GM13977 (cell line): ENCODE results near the gene TGM1.

Experiments used
- DNase-seq: peaks from one replicate; pipeline ENCODE4 v3.0.0; 2012; ENCODE audit warnings: low spot score
- CTCF ChIP-seq: IDR thresholded peaks from 2 replicates; pipeline ENCODE4 v1.5.1; 2012; ENCODE audit warnings: mild to moderate bottlenecking, control low read depth; ENCODE audit not compliant: insufficient read depth; ENCODE audit errors: extremely low read depth, missing control alignments
- in situ Hi-C: fragments of 300-500 bp; cut with MboI; formaldehyde crosslinking; loops from one replicate; pipeline ENCODE4 v1.12.0; 2022; ENCODE audit warnings: low sequenced_read_pairs, low pct_unique_long_range_greater_than_20kb, mixed read lengths, inconsistent platforms; ENCODE audit not compliant: unreplicated experiment

Gene TGM1

DNA sequence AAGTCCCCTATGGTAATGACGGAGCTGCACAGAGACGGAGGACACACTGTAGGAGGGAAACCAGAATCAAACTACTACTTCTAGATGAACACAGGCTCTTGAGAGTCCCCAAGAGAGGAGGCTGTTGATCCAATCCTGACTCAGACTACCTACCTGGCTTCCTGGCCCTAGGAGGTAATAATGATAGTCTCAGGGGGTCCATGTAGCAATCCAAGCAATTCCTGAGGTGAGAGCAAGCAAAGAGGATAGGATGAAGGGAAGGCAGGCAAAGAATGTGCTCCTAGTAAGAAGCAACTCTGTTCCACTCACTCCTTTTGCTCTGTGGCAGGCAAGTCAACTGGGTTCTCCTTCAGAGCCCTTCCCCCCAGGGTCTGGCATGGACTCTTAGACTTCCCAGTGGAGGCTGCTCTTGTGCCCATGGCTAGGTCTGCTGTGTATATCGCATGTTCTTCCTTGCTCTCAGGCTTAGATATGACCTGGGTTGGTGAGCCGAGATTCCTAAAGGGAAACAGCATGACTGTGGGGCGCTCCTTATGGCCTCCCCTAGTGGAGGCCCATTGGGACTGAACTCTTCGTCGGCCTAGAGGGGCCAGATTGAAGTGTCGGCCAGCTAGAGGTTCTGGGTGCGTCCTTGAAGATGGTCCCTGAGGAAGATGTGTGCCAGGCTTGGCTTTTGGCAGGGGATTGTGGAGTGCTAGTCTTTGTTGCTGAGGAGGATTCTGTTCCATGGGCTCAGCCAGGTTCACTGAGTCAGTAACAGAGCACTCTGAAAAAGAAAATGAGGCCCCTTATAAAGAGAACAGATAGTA is 22.7 kb downstream of the TGM1 start:
- TF ChIP-seq CTCF, result no peak
- in situ Hi-C loops, result loop anchor here (5.0 kb wide), 1 partner anchor 57 kb away; the partner anchor contains the start of genes DHRS1 and NOP9
- no peak for DNase-seq

- no peak for TF ChIP-seq CTCF
- no peak for DNase-seq
- in situ Hi-C loops, result no loop called here
Measured at GRCh38 chr14:24238527-24239037, 24.4 kb downstream of the TGM1 start.

- no peak for DNase-seq
- no peak for TF ChIP-seq CTCF
- in situ Hi-C loops, result no loop called here
Measured at GRCh38 chr14:24238123-24238522, 24.9 kb downstream of the TGM1 start.

DNA sequence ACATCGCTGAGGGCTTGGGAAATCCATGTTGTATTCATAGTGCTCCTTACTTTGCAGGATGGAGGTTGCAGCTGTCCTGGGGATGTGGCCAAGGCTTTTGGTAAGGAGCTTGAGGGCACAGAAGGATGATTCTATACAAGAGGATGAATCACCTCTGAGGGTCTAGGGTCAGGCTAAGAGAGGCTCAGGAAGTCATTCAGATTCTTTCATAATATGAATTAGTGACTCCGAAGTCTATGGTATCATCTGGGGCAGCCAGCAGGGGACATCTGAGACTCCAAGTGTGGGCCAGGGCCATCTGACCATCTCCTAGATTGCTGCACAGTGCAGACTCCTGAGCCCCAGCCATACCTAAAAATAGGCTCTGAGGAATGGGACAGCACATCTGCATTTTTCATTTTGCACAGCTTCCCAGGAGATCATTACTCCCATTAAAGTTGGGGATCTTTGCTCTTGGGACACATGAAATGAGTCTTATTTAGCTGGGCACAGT is 25.5 kb downstream of the TGM1 start:
- in situ Hi-C loops, result no loop called here
- no peak for TF ChIP-seq CTCF
- DNase-seq, result no peak

- no peak for TF ChIP-seq CTCF
- in situ Hi-C loops, result no loop called here
- DNase-seq, result no peak
Measured at GRCh38 chr14:24236689-24237462, 26.1 kb downstream of the TGM1 start.

DNA sequence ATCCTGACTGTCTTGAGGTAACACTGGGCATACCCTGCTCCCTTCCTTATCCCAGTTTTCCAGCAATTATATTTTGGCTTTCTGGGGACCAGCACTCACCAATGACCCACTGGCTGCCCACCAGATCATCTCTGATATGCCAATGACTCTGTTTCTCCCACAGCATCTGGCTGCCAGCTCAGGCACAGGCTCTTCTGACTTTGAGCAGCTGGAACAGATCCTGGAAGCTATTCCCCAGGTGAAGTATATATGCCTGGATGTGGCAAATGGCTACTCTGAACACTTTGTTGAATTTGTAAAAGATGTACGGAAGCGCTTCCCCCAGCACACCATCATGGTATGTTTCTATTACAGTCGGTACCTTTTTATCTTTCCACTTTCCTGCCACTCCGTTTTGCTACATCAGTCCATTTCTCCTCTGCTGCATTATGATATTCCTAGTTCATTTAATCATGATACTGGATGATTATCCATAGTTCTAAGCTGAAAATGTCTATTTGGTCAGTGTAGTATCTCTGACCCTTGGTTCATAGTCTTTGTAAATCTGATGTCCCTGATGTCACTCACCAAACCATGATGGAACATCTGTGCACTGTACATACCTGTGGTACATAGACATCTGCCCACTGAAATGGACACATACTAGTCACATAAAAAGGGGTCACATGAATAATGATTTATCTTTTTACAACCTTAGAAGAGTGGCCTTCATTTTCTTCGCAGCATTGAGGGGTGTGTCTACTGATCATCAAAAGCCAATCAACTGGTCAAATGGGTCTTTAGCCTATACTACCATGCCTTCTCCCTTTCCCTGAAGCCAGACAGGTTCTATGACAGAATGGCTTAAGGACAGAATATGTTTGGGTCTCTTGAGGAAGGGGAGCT is 26.9 kb downstream of the TGM1 start:
- DNase-seq, result no peak
- in situ Hi-C loops, result no loop called here
- TF ChIP-seq CTCF, result no peak
